Peyer's patch (tissue), 4 donors: ENCODE results near the gene PIGU. TPM values are rescaled to one million over a fixed set of nuclear protein-coding genes. Genes with fewer than 3 reads are reported as not detected.
"Not testable (repeated sequence)": the region's sequence is repeated elsewhere in the genome, so short reads cannot be mapped to it uniquely, and the experiment has no call there.

ENCODE experiments used
- DNase-seq, 3 donors: peaks; one replicate each; pipeline ENCODE4 v3.0.0-alpha.2; 2017 to 2019
- H3K27ac ChIP-seq, 4 donors: fragments of 200-600 bp; sonication (generic); one replicate each; pipeline ENCODE4 v1.5.1; 2016 to 2019
- H3K27me3 ChIP-seq, 2 donors: fragments of 200-600 bp; sonication (generic); one replicate each; pipeline ENCODE4 v1.5.1; 2019
- H3K36me3 ChIP-seq, 3 donors: fragments of 200-600 bp; sonication (generic); one replicate each; pipeline ENCODE4 v1.5.1; 2016 to 2019
- H3K4me1 ChIP-seq, 4 donors: fragments of 200-600 bp; sonication (generic); one replicate each; pipeline ENCODE4 v1.5.1; 2016 to 2019
- H3K4me3 ChIP-seq, 4 donors: fragments of 200-600 bp; sonication (generic); 1 replicate in 3 of 4; 2 replicates in 1 of 4; pipeline ENCODE4 v1.5.1; 2016 to 2019; ENCODE audit warnings: mild to moderate bottlenecking in 1 of 4
- H3K9me3 ChIP-seq, 4 donors: fragments of 200-600 bp; sonication (generic); one replicate each; pipeline ENCODE4 v1.5.1; 2016 to 2019; ENCODE audit warnings: mild to moderate bottlenecking in 1 of 4
- CTCF ChIP-seq, 6 experiments: fragments of 450-650 bp in 4 of 6; fragments of 200-600 bp in 2 of 6; sonication (generic) in 1 of 6; IDR thresholded peaks; one replicate each; pipeline ENCODE4 v1.5.1; 2017 to 2019; ENCODE audit warnings: antibody characterized with exemption in 6 of 6, mild to moderate bottlenecking in 3 of 6, moderate library complexity in 1 of 6
- POLR2A ChIP-seq, 2 donors: fragments of 450-650 bp; IDR thresholded peaks; one replicate each; pipeline ENCODE4 v1.5.1; 2017; ENCODE audit warnings: antibody characterized with exemption in 2 of 2, mild to moderate bottlenecking in 2 of 2, moderate library complexity in 2 of 2
- total RNA-seq, 4 donors: library from RNA; depleted of rRNA; stranded (reverse); fragments of >200 nt; gene quantifications; one replicate each; pipeline ENCODE4 v1.1.0, GENCODE V29; 2016

The PIGU gene
- total RNA-seq, 4 donors from 2014 or later = 6.6 to 29.5 (median 18.4) TPM

DNA sequence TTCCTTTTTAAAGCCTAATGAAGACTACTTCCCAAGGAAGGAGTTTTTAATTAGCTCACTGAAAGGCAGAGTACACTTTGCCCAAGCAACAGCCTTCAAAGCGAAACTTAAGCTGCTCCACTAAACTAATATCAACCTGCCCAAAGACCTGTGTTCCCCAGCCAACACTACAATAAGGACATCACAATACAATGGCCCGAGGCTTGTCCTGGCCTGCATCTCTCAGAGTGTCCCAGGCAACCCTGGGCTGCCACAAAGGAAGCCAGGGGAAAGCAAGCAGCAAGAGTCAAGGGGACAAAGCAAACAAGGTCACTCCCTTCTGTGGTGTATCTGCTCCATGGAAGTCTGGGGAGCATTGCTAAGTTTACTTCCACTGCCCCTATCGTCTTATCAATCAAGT lies 52.3 kb downstream of the PIGU start:
- H3K27ac ChIP-seq = peak overlapping the region in 1 of 4 donors; percentile 25
- H3K27me3 ChIP-seq = no peaks in the 10 kb centered on the region

GRCh38 chr20:34622821-34623451 lies 54.0 kb downstream of the PIGU start:
- H3K27ac ChIP-seq = peak overlapping the region in 1 of 4 donors; percentile 34
- no peak overlapping the region for H3K4me3 ChIP-seq
- no peak for TF ChIP-seq POLR2A (IDR thresholded peaks at IDR 0.05)
- TF ChIP-seq CTCF (IDR thresholded peaks at IDR 0.05) = no peak
- no peak for DNase-seq
- no peaks in the 10 kb centered on the region for H3K27me3 ChIP-seq
- peaks cover 0 to 8% (median 0%) of the 10 kb centered on the region in 4 donors for H3K4me1 ChIP-seq
- H3K9me3 ChIP-seq = no peaks in the 10 kb centered on the region
- no peaks in the 10 kb centered on the region for H3K36me3 ChIP-seq

More for the DNA sequence above, 52.3 kb downstream of the PIGU start:
- no peak for DNase-seq
- peaks cover 0 to 8% (median 0%) of the 10 kb centered on the region in 4 donors for H3K4me1 ChIP-seq
- no peaks in the 10 kb centered on the region for H3K36me3 ChIP-seq
- H3K4me3 ChIP-seq = no peak overlapping the region
- no peaks in the 10 kb centered on the region for H3K9me3 ChIP-seq
- TF ChIP-seq CTCF (IDR thresholded peaks at IDR 0.05) (no peak), POLR2A (IDR thresholded peaks at IDR 0.05) (no peak)

DNA sequence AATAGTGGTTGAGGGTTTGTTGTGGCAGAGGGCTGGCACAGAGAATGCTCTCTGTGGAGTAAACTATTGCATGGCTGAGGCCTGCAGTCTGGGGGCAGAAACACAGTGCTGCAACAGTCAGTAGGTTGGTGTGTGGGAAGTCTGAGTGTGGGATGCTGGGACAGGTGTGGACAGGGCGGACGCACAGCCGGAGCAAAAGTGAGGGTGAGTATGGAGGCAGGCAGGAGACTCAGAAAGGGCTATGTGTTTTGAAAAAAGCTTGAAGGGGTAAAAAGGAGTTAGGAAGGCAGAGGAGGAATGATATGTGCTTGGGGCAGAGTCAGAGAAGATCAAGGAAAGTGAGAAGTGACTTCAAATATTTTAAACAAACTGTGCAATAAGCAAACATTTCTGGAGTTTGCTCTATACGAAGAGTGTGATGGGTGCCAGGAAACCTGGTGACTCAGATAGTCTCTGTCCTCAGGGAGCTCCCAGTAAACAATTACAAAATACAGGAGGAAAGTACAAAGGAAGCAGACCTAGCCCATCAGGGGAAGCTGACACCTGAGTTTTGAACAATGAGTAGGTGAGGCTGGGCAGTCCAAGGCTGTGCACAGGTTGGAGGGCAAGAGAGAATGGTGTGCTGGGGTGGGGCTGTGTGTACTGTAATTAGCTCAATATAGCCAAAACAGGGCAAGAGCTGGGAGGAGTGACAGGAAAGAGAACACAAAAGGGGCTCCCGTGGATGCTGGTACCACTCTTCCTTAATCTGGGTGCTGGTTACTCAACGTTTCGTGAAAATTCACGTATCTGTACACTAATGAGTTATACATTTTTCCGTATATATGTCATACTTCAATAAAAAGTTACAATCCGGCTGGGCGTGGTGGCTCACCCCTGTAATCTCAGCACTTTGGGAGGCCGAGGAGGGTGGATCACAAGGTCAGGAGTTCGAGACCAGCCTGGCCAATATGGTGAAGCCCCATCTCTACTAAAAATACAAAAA lies 55.2 kb downstream of the PIGU start:
- DNase-seq = peak in 2 of 3 donors; percentile 60 to 66
- Histone ChIP-seq H3K27ac (peak overlapping the region in 2 of 4 donors; percentile 59 to 74), H3K27me3 (no peaks in the 10 kb centered on the region), H3K4me1 (peaks cover 0 to 8% (median 0%) of the 10 kb centered on the region in 4 donors), H3K4me3 (no peak overlapping the region), H3K36me3 (no peaks in the 10 kb centered on the region), H3K9me3 (no peaks in the 10 kb centered on the region)
- TF ChIP-seq POLR2A (IDR thresholded peaks at IDR 0.05) (no peak), CTCF (IDR thresholded peaks at IDR 0.05) (no peak)

GRCh38 chr20:34621036-34621343 lies 55.9 kb downstream of the PIGU start:
- no peaks in the 10 kb centered on the region for H3K27me3 ChIP-seq
- H3K27ac ChIP-seq = peak overlapping the region in 2 of 4 donors; percentile 59 to 74
- no peak overlapping the region for H3K4me3 ChIP-seq
- TF ChIP-seq POLR2A (IDR thresholded peaks at IDR 0.05) (no peak), CTCF (IDR thresholded peaks at IDR 0.05) (no peak)
- H3K36me3 ChIP-seq = no peaks in the 10 kb centered on the region
- DNase-seq = no peak
- H3K9me3 ChIP-seq = no peaks in the 10 kb centered on the region
- peaks cover 0 to 8% (median 0%) of the 10 kb centered on the region in 4 donors for H3K4me1 ChIP-seq

- TF ChIP-seq CTCF (IDR thresholded peaks at IDR 0.05) (no peak), POLR2A (IDR thresholded peaks at IDR 0.05) (no peak)
- H3K27me3 ChIP-seq = no peaks in the 10 kb centered on the region
- H3K9me3 ChIP-seq = no peaks in the 10 kb centered on the region
- peaks cover 0 to 8% (median 0%) of the 10 kb centered on the region in 4 donors for H3K4me1 ChIP-seq
- no peak overlapping the region for H3K4me3 ChIP-seq
- H3K36me3 ChIP-seq = peaks cover 0 to 13% (median 0%) of the 10 kb centered on the region in 3 donors
- no peak overlapping the region for H3K27ac ChIP-seq
- no peak for DNase-seq
Measured at GRCh38 chr20:34618676-34619075, 58.2 kb downstream of the PIGU start.

DNA sequence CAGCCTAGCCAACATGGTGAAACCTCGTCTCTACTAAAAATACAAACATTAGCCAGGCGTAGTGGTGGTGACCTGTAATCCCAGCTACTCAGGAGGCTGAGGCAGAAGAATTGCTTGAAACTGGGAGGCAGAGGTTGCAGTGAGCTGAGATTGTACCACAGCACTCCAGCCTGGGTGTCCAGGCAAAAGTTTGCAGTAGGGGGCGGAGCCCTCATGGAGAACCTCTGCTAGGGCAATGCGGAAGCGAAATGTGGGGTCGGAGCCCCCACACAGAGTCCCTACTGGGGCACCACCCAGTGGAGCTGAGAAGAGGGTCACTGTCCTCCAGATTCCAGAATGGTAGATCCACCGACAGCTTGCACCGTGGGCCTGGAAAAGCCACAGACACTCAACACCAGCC lies 60.0 kb downstream of the PIGU start:
- not testable (repeated sequence) for DNase-seq, H3K9me3 ChIP-seq
- peaks cover 0 to 14% (median 0%) of the 10 kb centered on the region in 3 donors for H3K36me3 ChIP-seq

More for the DNA sequence above, 60.0 kb downstream of the PIGU start:
- H3K27me3 ChIP-seq, H3K4me3 ChIP-seq, H3K4me1 ChIP-seq, H3K27ac ChIP-seq: not testable (repeated sequence)
